ENCODE results near the gene VMP1. TPM values are rescaled to one million over a fixed set of nuclear protein-coding genes. Genes with fewer than 3 reads are reported as not detected.
A peak's percentile ranks its signal among the peaks of the same experiment; 100 is the strongest.
"Not testable (repeated sequence)": the region's sequence is repeated elsewhere in the genome, so short reads cannot be mapped to it uniquely, and the experiment has no call there.

VMP1 gene
- polyA plus RNA-seq, 1 experiment, result 105 TPM

DNA sequence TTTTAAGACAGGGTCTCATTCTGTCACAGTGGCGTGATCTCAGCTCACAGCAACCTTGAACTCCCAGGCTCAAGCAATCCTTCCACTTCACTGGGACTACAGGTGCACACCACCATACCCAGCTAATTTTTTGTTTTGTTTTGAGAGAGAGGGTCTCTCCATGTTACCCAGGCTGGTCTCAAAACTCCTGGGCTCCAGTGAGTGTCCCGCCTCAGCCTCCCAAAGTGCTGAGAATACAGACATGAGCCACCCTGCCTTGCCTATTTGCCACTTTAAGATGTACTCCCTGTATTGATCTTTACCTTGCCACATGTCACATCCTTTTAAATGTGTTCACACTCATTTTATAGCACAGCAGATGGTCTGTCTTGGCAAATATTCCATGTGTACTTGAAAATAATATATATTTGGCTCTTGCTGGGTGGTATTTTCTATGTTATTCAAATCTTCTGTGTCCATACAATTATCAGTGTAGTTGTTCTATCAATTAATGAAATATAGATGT is 50.5 kb downstream of the VMP1 start:
- no peaks in the 10 kb centered on the region for H3K27me3 ChIP-seq (ENCODE audit: control insufficient read depth, insufficient read depth, low read length)
- DNase-seq (ENCODE audit: low read depth), result no peak
- TF ChIP-seq, protein P1, sequence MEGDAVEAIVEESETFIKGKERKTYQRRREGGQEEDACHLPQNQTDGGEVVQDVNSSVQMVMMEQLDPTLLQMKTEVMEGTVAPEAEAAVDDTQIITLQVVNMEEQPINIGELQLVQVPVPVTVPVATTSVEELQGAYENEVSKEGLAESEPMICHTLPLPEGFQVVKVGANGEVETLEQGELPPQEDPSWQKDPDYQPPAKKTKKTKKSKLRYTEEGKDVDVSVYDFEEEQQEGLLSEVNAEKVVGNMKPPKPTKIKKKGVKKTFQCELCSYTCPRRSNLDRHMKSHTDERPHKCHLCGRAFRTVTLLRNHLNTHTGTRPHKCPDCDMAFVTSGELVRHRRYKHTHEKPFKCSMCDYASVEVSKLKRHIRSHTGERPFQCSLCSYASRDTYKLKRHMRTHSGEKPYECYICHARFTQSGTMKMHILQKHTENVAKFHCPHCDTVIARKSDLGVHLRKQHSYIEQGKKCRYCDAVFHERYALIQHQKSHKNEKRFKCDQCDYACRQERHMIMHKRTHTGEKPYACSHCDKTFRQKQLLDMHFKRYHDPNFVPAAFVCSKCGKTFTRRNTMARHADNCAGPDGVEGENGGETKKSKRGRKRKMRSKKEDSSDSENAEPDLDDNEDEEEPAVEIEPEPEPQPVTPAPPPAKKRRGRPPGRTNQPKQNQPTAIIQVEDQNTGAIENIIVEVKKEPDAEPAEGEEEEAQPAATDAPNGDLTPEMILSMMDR (IDR thresholded peaks at IDR 0.05; ENCODE audit: insufficient read depth, low read depth, low read length), result no peak
- no peak overlapping the region for H3K4me3 ChIP-seq (ENCODE audit: low read depth, low read length)
- ChIA-PET CTCF (no interaction called here), POLR2A (interaction anchor here (1.1 kb wide), 1 partner anchor 82 kb away, joined by 4 read pairs; no protein-coding TSS in a partner anchor)
- no peaks in the 10 kb centered on the region for H3K36me3 ChIP-seq (ENCODE audit: control insufficient read depth, insufficient read depth, low read length)

DNA sequence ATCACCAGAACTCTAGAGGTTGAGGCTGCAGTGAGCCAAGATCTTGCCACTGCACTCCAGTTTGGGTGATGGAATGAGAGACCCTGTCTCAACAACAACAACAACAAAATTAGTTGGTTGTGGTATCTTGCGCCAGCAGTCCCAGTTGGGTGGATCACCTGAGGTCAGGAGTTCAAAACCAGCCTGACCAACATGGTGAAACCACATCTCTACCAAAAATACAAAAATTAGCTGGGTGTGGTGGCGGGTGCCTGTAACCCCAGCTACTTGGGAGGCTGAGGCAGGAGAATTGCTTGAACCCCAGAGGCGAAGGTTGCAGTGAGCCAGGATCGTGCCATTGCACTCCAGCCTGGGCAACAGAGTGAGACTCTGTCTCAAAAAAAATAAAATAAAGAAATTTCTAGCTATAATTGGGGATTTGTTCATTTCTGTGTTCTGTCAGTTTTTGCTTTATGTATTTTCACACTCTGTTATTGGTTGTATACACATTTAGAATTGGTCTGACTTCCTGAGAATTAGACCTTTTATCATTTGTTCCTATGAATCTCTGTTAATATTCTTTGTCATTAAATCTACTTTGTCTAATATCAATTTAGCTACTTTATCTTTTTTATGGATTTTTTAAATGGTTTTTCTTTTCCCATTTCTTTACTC is 51.7 kb downstream of the VMP1 start:
- H3K4me3 ChIP-seq (ENCODE audit: low read depth, low read length); H3K36me3 ChIP-seq (ENCODE audit: control insufficient read depth, insufficient read depth, low read length); POLR2A ChIA-PET; DNase-seq (ENCODE audit: low read depth); H3K27me3 ChIP-seq (ENCODE audit: control insufficient read depth, insufficient read depth, low read length): not testable (repeated sequence)
- CTCF ChIA-PET, result interaction anchor here (0.9 to 1.2 kb wide), 2 partner anchors 57 to 80 kb away, joined by 3 read pairs; no protein-coding TSS in a partner anchor

DNA sequence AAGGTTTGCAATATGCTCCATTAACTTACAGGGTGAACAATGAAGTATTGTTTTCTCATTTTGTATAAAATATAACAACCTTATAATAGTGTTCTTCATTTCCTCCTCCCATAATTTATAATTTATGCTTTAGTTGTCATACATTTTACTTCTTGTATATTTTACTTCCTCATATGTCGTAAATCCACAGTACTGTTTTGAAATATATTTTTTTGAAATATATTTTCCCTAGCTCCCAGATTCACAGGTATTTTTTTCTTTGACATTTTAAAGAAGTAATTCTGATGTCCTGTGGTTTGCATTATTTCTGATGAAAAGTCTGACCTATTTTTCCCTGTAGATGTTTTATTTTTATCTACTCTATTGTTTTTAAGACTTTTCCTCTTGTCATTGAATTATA is 52.7 kb downstream of the VMP1 start:
- CTCF ChIA-PET, result interaction anchor here (1.5 kb wide), 1 partner anchor 85 kb away, joined by 3 read pairs; no protein-coding TSS in a partner anchor
- DNase-seq (ENCODE audit: low read depth), result no peak
- POLR2A ChIA-PET, result no interaction called here
- peaks cover under 1% of the 10 kb centered on the region for H3K36me3 ChIP-seq (ENCODE audit: control insufficient read depth, insufficient read depth, low read length)
- no peaks in the 10 kb centered on the region for H3K27me3 ChIP-seq (ENCODE audit: control insufficient read depth, insufficient read depth, low read length)
- TF ChIP-seq, protein P1 (IDR thresholded peaks at IDR 0.05; ENCODE audit: insufficient read depth, low read depth, low read length), result no peak
- H3K4me3 ChIP-seq (ENCODE audit: low read depth, low read length), result no peak overlapping the region

DNA sequence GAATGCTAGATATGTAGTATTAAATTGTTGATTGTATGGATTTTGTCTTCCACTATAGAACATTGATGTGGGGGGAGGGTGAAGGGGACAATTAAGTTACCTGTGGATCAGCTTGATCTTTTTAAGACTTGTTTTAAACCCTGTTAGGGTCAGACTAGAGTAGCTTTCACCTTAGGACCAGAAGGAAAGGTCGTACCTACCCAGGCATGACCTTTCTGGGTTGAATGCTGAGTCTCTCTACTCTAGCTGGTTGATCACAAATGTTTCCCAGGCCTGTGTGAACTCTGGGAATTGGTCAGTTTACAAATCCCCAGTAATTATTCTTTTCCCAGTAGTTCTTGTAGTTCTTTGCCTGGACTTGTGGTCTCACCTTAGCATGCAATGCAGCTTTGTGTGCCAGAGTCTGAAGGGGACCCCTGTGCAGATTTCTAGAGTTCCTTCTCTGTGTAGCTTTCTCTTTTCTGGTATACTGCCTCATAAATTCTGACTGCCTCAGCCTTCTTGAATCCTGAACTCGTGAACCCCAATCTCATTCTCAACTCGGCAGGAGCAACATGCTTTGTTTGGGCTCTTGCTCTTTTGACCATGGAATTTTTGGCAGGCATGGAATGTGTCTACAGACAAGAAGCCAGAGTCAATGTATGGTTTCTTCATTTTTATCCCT is 54.1 kb downstream of the VMP1 start:
- DNase-seq (ENCODE audit: low read depth), result peak; percentile 65
- TF ChIP-seq, protein P1 (IDR thresholded peaks at IDR 0.05; ENCODE audit: insufficient read depth, low read depth, low read length), result no peak
- CTCF ChIA-PET, result interaction anchor here (0.6 to 1.5 kb wide), 4 partner anchors 23 to 83 kb away, joined by 3 to 5 read pairs (median 4); no protein-coding TSS in a partner anchor
- Histone ChIP-seq H3K36me3 (ENCODE audit: control insufficient read depth, insufficient read depth, low read length) (peaks cover 2% of the 10 kb centered on the region), H3K27me3 (ENCODE audit: control insufficient read depth, insufficient read depth, low read length) (no peaks in the 10 kb centered on the region), H3K4me3 (ENCODE audit: low read depth, low read length) (no peak overlapping the region)
- POLR2A ChIA-PET, result interaction anchor here (0.6 to 1.0 kb wide), 3 partner anchors 76 to 79 kb away, joined by 4 to 41 read pairs (median 5); no protein-coding TSS in a partner anchor

DNA sequence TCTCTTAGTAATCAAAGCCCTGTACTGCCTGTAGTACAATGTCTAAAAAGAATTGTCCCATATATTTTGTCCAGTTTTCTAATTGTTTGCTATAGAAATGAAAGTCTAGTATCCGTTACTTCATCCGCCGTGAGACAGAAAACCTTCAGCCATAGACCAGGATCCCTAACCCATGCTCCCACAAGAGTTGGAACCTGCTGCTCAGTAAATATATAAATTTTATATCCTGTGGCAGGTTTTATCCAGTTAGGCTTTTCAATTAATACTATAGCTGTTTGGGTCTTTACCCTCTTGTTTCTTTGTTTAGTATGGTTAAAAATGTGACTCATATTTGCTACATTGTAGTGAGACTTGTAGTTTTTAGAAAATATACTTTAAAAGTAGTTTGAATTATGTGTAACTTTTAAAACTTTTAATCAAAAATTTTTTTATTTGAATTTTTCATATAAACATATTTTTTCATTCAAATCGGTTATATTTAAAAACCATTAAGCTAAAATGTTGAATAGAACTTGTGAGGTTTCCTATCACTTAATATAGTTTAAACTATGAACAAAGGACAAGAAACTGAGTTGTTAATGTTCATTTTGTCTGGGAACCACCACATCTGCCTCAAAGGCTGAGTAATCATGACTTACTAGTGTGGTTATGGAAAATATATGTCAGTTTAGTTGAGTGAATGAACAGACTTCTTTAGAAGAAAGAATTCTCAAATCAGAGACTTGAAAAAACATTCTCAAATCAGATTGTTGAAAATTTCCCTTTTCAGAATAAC is 54.8 kb downstream of the VMP1 start:
- CTCF ChIA-PET, result interaction anchor here (0.9 to 1.1 kb wide), 2 partner anchors 23 to 76 kb away, joined by 3 to 5 read pairs; no protein-coding TSS in a partner anchor
- no peak overlapping the region for H3K4me3 ChIP-seq (ENCODE audit: low read depth, low read length)

More for the DNA sequence above, 54.8 kb downstream of the VMP1 start:
- Histone ChIP-seq H3K36me3 (ENCODE audit: control insufficient read depth, insufficient read depth, low read length) (peaks cover 2% of the 10 kb centered on the region), H3K27me3 (ENCODE audit: control insufficient read depth, insufficient read depth, low read length) (no peaks in the 10 kb centered on the region)
- POLR2A ChIA-PET, result interaction anchor here (0.7 to 1.0 kb wide), 2 partner anchors 25 to 75 kb away, joined by 5 to 41 read pairs; no protein-coding TSS in a partner anchor
- no peak for DNase-seq (ENCODE audit: low read depth)
- TF ChIP-seq, protein P1 (IDR thresholded peaks at IDR 0.05; ENCODE audit: insufficient read depth, low read depth, low read length), result no peak
